Mucosa of descending colon (tissue), 3 donors: Measurements from ENCODE around the gene AIP. TPM values are rescaled to one million over a fixed set of nuclear protein-coding genes. Genes with fewer than 3 reads are reported as not detected.
"Not testable (repeated sequence)": the region's sequence is repeated elsewhere in the genome, so short reads cannot be mapped to it uniquely, and the experiment has no call there.

Experiments
- ATAC-seq: fragments of 200-7000 bp; cut with Tn5 transposase; one replicate; pipeline ENCODE4 v1.9.1; 2020; ENCODE audit warnings: mild to moderate bottlenecking, moderate library complexity
- DNase-seq, 3 donors: peaks; one replicate each; pipeline ENCODE4 v3.0.0-alpha.2; 2020
- H3K36me3 ChIP-seq: fragments of 200-600 bp; one replicate; pipeline ENCODE4 v1.8.0; 2021; ENCODE audit warnings: low read depth, mild to moderate bottlenecking
- H3K4me1 ChIP-seq: fragments of 200-600 bp; one replicate; pipeline ENCODE4 v1.8.0; 2021; ENCODE audit warnings: low read depth, mild to moderate bottlenecking
- H3K4me3 ChIP-seq: fragments of 200-600 bp; one replicate; pipeline ENCODE4 v1.8.0; 2021; ENCODE audit warnings: mild to moderate bottlenecking
- H3K9me3 ChIP-seq: fragments of 200-600 bp; one replicate; pipeline ENCODE4 v1.8.0; 2021; ENCODE audit warnings: mild to moderate bottlenecking
- intact Hi-C, 2 donors: fragments of 100-400 bp; cut with DNase I in 1 of 2; cut with micrococcal nuclease in 1 of 2; formaldehyde crosslinking; loops; one replicate each; pipeline versions ENCODE4 v1.11.0 to v1.11.1; 2022; cut with DNase I, micrococcal nuclease
- total RNA-seq, 3 donors: library from RNA; stranded (reverse); fragmentation: NEBNext Ultra II Directional in 2 of 3; extraction: Animal tissue kit (Norgen Biotek cat#: 25700) in 2 of 3; gene quantifications; one replicate each; pipeline versions ENCODE4 v1.2.1 to v1.2.4, GENCODE V29; 2021 to 2023
- TF ChIP-seq, protein P1 (sequence below): fragments of 200-600 bp; IDR thresholded peaks from one replicate; pipeline ENCODE4 v1.8.0; 2022; ENCODE audit warnings: antibody characterized with exemption, mild to moderate bottlenecking
- donor health status: DM: no; HTN: no; CAD: no; lungs with moderate emphysema.
- donor health status: DM: no; HTN: no; CAD: no.
- donor health status: DM: no; HTN: yes; CAD: no.

The AIP gene
- total RNA-seq, 3 donors from 2014 or later, result 33.7 to 84.9 (median 52.2) TPM

DNA sequence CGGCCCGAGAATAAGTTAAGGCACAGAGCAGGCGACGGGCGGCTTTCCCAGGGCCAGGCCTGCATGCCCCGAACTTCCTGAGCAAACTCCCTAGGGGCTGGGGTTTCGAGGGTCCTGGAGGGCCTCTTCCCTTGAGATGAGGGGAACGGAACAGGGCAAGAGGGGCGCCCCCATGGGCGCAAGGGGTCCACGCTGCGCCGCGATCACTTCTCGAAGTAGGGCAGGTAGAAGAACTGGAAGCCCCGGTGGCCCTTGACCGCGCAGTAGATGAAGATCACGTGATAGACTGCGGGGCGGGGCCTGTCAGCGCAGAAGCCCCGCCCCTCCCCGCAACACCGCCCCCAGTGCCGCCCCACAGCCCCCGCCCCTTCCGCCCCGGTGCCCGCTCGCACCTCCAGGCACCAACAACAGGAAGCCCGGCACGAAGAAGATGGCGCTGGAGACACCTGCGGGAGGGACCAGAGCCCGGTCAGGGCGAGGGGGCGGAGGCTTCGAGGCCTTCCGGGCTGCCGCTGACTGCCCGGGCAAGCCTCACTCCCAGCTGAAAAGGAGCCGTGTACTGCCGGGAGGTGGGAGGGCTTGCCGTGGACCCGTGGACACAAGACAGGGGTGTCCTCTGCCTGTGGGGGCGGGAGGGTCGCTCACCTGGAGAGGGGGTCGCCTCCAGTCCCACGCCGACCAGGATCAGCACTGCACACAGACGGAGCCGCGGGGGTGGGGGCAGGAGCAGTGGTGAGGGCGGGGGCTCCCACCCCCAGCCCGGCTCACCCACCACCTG is 18.2 kb upstream of the AIP start:
- peaks cover 20% of the 10 kb centered on the region for H3K4me1 ChIP-seq
- intact Hi-C loops, result no loop called here
- ATAC-seq, result peak; percentile 85

DNA sequence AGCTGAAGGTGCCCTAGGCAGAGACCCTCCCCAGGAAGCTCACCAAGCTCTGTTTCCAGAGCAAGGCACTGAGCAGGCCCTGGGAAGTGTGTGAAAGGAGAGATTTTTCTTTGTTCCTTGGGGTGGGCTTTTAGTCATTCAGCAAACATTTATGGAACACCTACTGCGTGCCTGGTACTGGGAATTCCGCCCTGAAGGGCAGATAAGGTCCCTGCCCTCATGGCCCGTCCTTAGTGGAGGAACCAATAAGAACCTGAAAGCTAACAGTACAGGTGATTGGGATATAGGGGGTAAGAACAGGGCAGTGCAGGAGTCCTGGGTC is 17.7 kb upstream of the AIP start:
- no peak for DNase-seq
- peak; percentile 1 for ATAC-seq
- intact Hi-C loops, result no loop called here
- Histone ChIP-seq H3K36me3 (no peaks in the 10 kb centered on the region), H3K9me3 (no peaks in the 10 kb centered on the region), H3K4me1 (peaks cover 20% of the 10 kb centered on the region), H3K4me3 (peak overlapping the region; percentile 42)
- TF ChIP-seq, protein P1, sequence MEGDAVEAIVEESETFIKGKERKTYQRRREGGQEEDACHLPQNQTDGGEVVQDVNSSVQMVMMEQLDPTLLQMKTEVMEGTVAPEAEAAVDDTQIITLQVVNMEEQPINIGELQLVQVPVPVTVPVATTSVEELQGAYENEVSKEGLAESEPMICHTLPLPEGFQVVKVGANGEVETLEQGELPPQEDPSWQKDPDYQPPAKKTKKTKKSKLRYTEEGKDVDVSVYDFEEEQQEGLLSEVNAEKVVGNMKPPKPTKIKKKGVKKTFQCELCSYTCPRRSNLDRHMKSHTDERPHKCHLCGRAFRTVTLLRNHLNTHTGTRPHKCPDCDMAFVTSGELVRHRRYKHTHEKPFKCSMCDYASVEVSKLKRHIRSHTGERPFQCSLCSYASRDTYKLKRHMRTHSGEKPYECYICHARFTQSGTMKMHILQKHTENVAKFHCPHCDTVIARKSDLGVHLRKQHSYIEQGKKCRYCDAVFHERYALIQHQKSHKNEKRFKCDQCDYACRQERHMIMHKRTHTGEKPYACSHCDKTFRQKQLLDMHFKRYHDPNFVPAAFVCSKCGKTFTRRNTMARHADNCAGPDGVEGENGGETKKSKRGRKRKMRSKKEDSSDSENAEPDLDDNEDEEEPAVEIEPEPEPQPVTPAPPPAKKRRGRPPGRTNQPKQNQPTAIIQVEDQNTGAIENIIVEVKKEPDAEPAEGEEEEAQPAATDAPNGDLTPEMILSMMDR, result no peak

More for the DNA sequence above, 18.2 kb upstream of the AIP start:
- TF ChIP-seq, protein P1, result no peak
- Histone ChIP-seq H3K36me3 (no peaks in the 10 kb centered on the region), H3K4me3 (peak overlapping the region; percentile 42), H3K9me3 (no peaks in the 10 kb centered on the region)
- DNase-seq, result peak; percentile 95 to 97 (median 95)

DNA sequence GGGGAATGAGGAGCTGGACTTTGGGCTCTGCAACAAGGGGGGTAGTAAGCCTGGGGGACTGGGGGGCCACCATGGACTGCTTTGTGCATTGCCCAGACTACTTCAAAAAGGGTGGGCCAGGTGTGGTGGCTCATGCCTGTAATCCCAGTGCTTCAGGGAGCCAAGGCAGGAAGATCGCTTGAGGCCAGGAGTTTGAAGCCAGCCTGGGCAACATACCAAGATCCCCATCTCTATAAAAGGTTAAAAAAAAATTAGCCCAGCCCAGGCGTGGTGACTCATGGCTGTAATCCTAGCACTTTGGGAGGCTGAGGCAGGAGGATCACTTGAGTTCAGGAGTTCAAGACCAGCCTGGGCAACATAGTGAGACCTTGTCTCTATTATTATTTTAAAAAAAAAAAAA is 17.3 kb upstream of the AIP start:
- peaks cover 20% of the 10 kb centered on the region for H3K4me1 ChIP-seq
- H3K36me3 ChIP-seq, intact Hi-C loops, H3K4me3 ChIP-seq, ATAC-seq, H3K9me3 ChIP-seq, DNase-seq: not testable (repeated sequence)

DNA sequence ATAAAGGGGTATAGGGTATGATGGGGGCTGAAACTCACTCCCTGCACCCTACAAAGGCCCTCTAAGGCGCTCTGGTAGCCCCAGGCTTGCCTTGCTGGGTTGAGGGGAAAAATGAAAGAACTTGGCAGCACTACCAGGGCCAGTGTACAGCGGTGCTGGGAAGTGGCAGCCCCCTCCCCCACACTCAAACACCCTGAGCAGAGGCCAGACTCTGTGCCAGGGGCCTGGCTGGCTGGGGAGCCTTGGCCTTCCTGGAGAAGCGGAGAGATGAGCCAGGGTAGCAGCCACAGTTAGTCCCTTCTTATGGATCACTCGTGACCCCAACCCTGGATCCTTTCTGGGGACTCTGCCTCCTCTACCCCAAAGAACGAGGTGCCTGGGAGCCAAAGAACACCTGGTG is 16.5 kb upstream of the AIP start:
- peaks cover 20% of the 10 kb centered on the region for H3K4me1 ChIP-seq

DNA sequence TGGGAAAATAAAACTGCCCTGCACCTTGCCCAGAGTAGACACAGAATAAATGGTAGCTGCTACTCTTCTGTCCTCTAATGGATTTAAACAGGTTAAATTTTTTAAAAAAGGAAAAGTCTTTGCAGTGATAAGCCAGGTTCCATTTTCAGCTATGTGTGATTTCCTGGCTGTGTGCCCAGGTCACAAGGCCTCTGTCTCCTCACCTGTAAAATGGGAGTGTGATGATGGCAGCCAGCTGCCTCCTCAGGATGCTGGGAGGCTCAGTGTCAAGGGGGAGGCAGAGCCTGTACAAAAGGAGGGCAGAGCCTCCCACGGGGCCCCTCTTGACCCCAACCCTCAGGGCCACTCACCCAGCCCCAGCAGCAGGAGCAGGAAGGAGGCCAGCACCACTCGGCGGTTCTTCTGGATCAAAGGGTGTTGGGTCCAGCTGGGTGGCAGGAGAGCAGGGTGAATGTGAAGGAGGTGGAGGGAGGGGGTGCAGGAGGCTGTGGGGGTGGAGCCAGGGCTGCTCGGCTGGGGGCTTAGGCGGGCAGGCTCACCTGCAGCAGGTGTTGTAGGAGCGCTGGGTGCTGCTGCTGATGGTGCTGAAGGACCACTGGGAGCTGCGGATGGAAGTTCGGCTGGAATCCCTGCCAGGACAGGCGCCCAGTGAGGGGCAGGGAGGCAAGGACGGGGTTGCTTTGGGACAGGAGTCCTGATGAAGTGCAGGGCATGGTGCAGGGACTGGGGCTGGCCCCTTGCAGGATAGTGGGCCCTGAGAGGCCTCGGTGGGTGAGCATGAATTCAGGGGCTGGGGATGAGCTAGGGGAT is 15.7 kb upstream of the AIP start:
- intact Hi-C loops, result no loop called here
- Histone ChIP-seq H3K4me3 (no peak overlapping the region), H3K9me3 (no peaks in the 10 kb centered on the region), H3K4me1 (peaks cover 20% of the 10 kb centered on the region), H3K36me3 (no peaks in the 10 kb centered on the region)
- TF ChIP-seq, protein P1, result no peak
- ATAC-seq (no peak), DNase-seq (no peak)

More for the DNA sequence above, 16.5 kb upstream of the AIP start:
- TF ChIP-seq, protein P1, result no peak
- Histone ChIP-seq H3K9me3 (no peaks in the 10 kb centered on the region), H3K4me3 (no peak overlapping the region), H3K36me3 (no peaks in the 10 kb centered on the region)
- intact Hi-C loops, result no loop called here
- no peak for DNase-seq
- ATAC-seq, result no peak

DNA sequence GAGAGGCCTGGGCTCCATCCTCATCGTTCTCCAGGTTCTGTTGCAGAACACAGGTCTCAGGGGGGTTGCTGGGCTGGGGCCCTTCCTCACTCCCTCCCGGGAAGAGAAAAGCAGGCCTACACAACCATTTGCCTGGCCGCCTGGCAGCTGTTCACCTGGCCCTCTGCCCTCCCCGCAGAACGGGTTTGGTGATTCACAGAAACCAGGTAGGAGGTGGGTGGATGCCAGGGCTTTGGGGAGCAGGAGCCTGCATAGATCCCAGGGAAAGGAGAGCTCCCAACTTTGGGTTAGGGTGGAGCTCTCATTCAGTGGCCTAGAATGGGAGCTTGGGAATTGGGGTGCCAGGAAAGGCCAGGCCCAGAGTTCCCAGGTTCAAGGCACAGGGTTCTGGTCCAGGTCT is 14.8 kb upstream of the AIP start:
- ATAC-seq, result peak; percentile 24
- DNase-seq, result peak; percentile 80 to 85 (median 84)
- peaks cover 20% of the 10 kb centered on the region for H3K4me1 ChIP-seq
- H3K9me3 ChIP-seq, result no peaks in the 10 kb centered on the region
- intact Hi-C loops, result no loop called here
- H3K4me3 ChIP-seq, result peak overlapping the region; percentile 90
- TF ChIP-seq, protein P1, result no peak
- no peaks in the 10 kb centered on the region for H3K36me3 ChIP-seq
